GM10847 (cell line): ENCODE data around the gene SPOUT1.

Experiments
- POLR2A ChIP-seq: IDR thresholded peaks from 2 replicates; pipeline ENCODE4 v1.6.1; 2011; ENCODE audit not compliant: insufficient read length; ENCODE audit errors: extremely low read depth

Gene SPOUT1

DNA sequence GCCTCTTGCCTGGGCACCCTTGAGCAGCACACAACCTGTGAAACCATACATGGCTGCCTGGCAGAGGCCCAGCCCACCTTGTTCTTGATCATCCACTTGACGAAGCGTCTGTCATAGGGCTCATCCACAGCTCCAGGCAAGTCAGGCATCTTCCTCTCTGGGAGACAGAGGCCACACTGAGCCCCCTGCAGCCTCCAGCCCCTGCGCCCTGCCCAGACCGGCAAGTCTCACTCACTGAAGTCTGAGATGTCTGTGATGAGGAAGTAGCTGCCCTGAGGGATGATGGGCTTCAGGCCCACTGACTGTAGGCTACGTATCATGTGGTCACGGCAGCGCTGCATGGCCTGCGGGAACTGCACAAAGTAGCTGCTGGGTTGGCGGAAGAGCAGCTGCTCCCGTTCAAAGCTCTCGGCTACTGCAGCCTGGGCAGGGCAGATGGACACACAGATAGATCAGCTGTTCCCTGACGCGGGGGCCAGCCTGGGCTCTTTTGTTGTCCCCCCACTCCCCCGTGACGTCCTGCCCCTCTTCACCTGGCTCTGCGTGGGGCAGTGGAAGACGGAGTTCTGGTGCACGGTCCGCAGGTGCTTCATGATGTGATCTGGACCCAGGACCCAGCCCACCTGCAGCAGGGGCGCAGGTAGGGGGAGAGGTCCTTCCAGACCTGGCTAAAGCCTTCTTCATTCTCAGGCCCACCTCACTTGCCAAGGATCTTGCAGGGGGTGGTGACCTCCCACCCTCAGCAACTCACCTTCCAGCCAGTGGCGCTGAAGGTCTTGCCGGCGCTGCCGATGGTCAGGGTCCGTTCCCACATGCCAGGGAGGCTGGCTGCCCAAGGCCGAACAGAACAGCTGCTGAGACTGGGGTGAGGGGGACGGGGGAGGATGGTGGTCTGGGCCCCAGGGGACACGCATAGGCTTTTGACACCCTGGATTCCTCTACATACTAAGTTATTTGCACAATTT lies 5.9 kb upstream of the SPOUT1 start:
- TF ChIP-seq POLR2A: no peak

DNA sequence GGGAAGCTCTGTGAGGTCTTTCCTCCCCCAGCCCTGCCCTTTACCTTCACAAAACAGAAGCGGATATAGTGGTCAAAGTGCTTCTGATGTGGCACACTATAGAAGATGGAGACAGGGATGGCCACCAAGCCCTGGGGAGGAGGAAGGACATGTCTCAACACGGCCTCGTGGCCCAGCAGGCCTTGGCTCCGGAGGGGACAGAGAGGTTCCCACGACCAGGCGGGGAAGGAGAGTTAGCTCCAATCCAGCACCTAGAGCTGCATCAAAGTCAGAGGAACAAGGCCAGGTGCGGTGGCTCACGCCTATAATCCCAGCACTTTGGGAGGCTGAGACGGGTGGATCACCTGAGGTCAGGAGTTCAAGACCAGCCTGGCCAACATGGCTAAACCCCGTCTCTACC lies 4.1 kb upstream of the SPOUT1 start:
- no peak for TF ChIP-seq POLR2A

DNA sequence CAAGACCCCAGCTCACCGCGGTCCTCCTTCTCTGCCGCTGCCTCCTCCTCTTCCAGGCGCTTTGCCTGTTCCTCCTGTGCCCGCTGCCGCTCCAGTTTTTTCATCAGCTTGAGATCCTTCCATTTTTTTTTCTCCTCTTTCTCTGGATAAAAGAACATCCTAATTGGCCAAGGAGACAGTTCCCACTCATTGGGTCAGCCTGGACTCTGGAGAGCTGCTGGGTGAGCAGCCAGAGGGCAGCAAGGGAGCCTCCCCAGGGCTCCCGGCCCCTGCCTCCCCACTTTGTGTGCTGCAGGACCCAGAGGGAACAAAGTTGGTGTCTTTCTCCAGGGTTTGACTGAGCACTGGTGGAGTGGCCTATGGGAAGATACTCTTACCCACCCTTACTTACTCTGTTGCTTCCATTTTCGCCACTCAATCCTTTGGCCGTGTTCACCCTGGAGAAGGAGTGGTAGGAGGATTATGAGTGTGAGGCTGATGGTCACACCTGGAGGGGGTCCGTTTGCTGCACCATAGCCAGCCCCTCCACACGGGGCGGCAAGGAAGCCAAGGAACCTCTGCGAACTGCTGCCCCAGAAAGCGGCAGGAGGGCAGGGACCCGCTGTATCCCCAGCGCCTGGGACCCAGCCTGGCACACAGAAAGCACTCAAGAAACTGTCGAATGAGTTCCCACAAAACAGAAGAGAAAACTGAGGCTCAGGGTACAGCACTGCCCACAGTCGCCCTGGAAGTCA lies 708 bp downstream of the SPOUT1 start:
- TF ChIP-seq POLR2A: no peak

DNA sequence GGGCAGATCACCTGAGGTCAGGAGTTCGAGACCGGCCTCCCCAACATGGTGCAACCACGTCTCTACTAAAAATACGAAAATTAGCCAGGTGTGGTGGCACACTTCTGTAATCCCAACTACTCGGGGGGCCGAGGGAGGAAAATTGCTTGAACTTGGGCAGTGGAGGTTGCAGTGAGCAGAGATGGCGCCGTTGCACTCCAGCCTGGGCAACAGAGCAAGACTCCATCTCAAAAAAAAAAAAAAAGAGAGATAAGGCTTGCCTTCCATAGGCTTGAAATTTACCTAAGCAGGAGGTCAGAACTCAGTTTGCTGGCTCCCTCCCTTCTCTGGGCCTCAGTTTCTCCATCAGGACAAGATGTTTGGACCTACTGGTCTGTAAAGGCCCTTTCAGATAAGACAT lies 1.3 kb downstream of the SPOUT1 start:
- TF ChIP-seq POLR2A: no peak

- no peak for TF ChIP-seq POLR2A
Measured at GRCh38 chr9:128825923-128826700, 3.5 kb downstream of the SPOUT1 start.

DNA sequence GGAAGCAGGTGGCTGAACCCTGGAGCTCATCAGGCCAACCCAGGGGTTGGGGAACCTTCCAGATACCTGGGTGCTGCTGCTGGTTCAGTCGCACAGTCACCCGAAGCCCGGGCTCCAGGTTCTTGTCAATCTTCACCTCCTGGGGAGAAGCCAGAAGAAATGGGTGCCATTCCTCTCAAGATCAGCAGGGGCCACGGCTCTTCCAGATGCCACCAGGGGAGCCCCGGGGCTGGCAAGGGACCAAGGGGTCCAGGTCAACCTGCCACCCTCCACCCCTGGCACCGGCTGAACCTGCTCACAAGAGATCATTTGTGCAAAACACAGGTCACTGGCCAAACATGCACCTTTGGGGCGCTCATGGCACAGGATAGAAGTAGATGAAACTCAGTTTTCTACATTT lies 4.7 kb downstream of the SPOUT1 start:
- no peak for TF ChIP-seq POLR2A

GRCh38 chr9:128823903-128824406 lies 5.6 kb downstream of the SPOUT1 start:
- TF ChIP-seq POLR2A: no peak

DNA sequence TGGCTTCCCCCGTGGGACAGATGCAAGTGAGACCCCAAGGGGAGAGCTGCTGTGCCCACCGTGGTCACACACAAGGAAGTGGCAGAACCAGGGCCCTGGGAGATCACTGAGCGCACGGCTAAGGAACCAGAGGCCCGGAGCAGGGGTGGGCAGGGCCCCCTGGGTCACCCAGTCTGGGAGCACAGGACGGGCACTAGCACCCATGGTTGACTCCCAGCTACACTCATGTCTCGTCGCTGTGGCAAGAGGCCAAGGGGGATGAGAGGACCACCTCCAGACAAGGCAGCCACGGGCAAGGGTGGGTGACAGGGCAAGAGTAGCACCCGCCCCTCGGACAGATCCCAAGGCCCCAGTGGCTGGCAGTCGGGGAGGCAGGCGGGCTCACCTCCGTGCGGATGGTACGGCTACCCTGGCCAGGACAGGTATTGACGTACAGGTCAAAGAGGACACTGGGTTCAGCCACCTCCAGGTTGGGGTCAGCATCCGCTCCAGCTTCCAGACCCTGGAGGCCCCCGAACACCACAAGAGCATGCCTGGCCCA lies 6.2 kb downstream of the SPOUT1 start:
- no peak for TF ChIP-seq POLR2A

GRCh38 chr9:128822407-128823042 lies 7.1 kb downstream of the SPOUT1 start:
- no peak for TF ChIP-seq POLR2A

DNA sequence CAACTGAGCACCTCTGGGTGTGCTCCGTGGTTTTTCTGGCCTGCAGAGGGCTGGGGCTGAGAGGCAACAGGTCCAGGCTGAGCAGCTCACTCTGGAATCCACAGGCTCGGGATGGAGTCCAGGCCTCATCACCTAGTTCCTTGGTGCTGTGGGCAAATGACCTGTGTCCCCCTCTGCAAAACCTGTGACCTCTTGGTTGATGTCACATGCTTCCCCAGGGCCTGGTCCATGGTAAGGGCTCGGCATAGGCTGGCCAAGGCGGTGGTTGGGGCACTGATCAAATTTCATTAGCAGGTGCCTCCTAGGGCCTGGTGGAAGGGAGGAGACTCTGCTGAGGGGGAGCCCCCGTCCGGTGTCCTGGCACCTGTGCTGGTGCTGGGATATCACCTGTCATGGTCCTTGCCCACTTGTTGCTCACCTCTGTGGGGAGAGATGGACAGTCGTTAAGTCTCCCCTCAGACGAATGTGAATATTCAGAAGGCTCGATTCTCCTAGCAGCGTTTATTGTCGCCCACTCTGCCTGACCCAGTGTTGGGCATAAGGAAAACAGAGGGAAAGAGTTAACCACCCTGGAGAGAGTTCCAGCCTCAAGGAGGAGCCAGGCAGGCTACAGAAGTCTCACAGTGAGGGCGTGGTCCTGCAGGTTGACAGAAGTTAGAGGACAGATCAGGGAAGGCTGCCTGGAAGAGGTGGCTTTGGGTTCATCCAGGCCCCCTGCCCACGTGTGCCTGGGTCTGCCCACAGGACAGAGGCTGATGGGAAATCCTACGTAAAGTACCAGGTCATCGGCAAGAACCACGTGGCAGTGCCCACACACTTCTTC lies 7.8 kb downstream of the SPOUT1 start:
- TF ChIP-seq POLR2A: no peak

GRCh38 chr9:128820665-128821583 lies 8.7 kb downstream of the SPOUT1 start:
- TF ChIP-seq POLR2A: no peak
